AG04449 (cell line): ENCODE data around the gene RSF1.

Experiments
- CTCF ChIA-PET: fragments of 350-600 bp; formaldehyde crosslinking; extraction: SDS; loops from one replicate; lab custom pipeline; 2021; ENCODE audit warnings: antibody characterized with exemption; lab: Yijun Ruan, JAX
- POLR2A ChIA-PET: fragments of 400-600, 350-600 bp; formaldehyde crosslinking; extraction: SDS; loops from one replicate; lab custom pipeline; 2020; ENCODE audit warnings: antibody characterized with exemption, inconsistent platforms; lab: Yijun Ruan, JAX
- DNase-seq: peaks from one replicate; pipeline ENCODE4 v3.0.0-alpha.2; 2010; ENCODE audit warnings: low read depth, low spot score
- H3K4me3 ChIP-seq: 2 replicates; pipeline ENCODE4 v1.5.1; 2011; ENCODE audit warnings: low read depth, mild to moderate bottlenecking, control low read depth, low read length
- CTCF ChIP-seq: IDR thresholded peaks from one replicate; pipeline ENCODE4 v1.5.1; 2011; ENCODE audit warnings: mild to moderate bottlenecking, moderate library complexity, low read length, control low read depth, inconsistent platforms; ENCODE audit not compliant: insufficient read depth; ENCODE audit errors: missing control alignments

Gene RSF1

GRCh38 chr11:77730789-77731188 is 89.7 kb downstream of the RSF1 start:
- POLR2A ChIA-PET, result no interaction called here
- CTCF ChIA-PET, result no interaction called here
- H3K4me3 ChIP-seq, result no peak overlapping the region
- no peak for TF ChIP-seq CTCF
- no peak for DNase-seq

GRCh38 chr11:77729063-77729462 is 91.5 kb downstream of the RSF1 start:
- H3K4me3 ChIP-seq, result no peak overlapping the region
- CTCF ChIA-PET, result no interaction called here
- POLR2A ChIA-PET, result no interaction called here
- no peak for DNase-seq
- no peak for TF ChIP-seq CTCF

- no peak overlapping the region for H3K4me3 ChIP-seq
- POLR2A ChIA-PET, result no interaction called here
- no peak for TF ChIP-seq CTCF
- CTCF ChIA-PET, result no interaction called here
- DNase-seq, result no peak
These were observed 92.2 kb downstream of the RSF1 start for GRCh38 chr11:77728203-77728786.

GRCh38 chr11:77726524-77726923 is 94.0 kb downstream of the RSF1 start:
- ChIA-PET CTCF (no interaction called here), POLR2A (no interaction called here)
- no peak overlapping the region for H3K4me3 ChIP-seq
- DNase-seq, result no peak
- TF ChIP-seq CTCF, result no peak

GRCh38 chr11:77725433-77725832 is 95.1 kb downstream of the RSF1 start:
- CTCF ChIA-PET, result no interaction called here
- DNase-seq, result no peak
- no peak overlapping the region for H3K4me3 ChIP-seq
- TF ChIP-seq CTCF, result no peak
- POLR2A ChIA-PET, result no interaction called here

- no peak for DNase-seq
- no peak overlapping the region for H3K4me3 ChIP-seq
- POLR2A ChIA-PET, result no interaction called here
- no peak for TF ChIP-seq CTCF
- CTCF ChIA-PET, result no interaction called here
These were observed 95.9 kb downstream of the RSF1 start for GRCh38 chr11:77724636-77725035.
